GM18517 (cell line): ENCODE measurements around the gene SH3BP4.

ENCODE experiments used
- ATAC-seq: cut with Tn5 transposase; IDR thresholded peaks from one replicate; pipeline ENCODE4 v1.9.1; 2021; ENCODE audit warnings: mild to moderate bottlenecking, moderate library complexity; ENCODE audit not compliant: unreplicated experiment

Gene SH3BP4, protein sequence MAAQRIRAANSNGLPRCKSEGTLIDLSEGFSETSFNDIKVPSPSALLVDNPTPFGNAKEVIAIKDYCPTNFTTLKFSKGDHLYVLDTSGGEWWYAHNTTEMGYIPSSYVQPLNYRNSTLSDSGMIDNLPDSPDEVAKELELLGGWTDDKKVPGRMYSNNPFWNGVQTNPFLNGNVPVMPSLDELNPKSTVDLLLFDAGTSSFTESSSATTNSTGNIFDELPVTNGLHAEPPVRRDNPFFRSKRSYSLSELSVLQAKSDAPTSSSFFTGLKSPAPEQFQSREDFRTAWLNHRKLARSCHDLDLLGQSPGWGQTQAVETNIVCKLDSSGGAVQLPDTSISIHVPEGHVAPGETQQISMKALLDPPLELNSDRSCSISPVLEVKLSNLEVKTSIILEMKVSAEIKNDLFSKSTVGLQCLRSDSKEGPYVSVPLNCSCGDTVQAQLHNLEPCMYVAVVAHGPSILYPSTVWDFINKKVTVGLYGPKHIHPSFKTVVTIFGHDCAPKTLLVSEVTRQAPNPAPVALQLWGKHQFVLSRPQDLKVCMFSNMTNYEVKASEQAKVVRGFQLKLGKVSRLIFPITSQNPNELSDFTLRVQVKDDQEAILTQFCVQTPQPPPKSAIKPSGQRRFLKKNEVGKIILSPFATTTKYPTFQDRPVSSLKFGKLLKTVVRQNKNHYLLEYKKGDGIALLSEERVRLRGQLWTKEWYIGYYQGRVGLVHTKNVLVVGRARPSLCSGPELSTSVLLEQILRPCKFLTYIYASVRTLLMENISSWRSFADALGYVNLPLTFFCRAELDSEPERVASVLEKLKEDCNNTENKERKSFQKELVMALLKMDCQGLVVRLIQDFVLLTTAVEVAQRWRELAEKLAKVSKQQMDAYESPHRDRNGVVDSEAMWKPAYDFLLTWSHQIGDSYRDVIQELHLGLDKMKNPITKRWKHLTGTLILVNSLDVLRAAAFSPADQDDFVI

DNA sequence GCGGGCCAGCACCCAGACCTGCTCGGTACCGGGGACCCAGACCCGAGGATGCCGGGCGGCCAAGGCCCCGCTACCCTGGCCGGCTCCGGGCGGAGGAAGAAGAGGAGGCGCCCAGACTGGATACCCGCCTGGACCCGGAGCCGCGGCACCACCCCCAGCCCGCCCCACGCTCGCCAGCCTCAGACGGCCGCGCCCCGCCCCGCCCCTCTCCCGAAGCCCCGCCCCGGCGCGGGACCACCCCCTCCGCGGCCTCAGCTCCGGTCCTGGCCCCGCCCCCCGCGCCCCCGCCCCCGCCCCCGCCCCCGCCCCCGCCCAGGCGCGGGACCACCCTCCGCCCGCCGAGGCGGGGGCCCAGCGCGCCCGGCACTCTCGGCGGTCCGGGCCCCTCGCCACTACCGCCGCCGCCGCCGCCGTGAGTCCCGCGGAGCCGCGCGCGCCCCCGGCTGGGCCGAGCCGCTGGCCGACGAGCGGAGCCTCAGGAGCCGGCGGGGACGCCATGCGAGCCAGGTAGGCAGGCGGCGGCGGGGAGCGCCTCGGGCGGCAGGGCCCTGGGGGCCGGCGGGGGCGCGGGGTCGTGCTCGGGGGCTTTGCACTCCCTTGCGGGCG lies at the start of gene SH3BP4:
Gene SH3BP4 (plus strand): TSS at position 354 of the 606 bp plus-strand sequence. CDS start 82,986 bp downstream, outside the sequence.
- no peak for ATAC-seq

GRCh38 chr2:234904785-234905184 lies 47.0 kb upstream of the SH3BP4 start:
- ATAC-seq = no peak

GRCh38 chr2:234905547-234906265 lies 46.1 kb upstream of the SH3BP4 start:
- ATAC-seq = no peak

DNA sequence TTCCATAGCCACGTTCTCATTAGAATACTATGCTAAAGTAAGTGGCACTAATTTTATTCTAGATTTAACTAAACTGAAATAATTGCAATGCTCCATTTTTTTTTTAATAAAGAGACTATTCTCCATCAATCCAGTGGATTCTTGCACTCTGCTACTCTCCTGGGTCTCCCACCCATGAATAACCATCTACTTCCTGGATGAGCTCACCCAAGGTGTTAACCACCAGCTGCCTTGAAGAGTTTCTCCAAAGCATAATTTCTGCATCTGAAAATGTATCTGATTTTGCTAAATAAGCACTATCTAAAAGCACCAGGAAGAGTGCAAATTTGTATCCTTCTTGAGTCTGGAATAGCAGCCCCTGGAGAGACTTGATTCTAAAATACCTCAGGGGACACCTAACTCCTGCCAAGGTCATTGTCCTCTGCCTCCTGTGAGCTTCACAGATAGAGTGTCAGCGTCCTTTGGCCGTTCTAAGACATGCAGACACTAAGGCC lies 41.6 kb upstream of the SH3BP4 start:
- ATAC-seq = no peak

- no peak for ATAC-seq
These were observed 40.5 kb upstream of the SH3BP4 start for GRCh38 chr2:234911271-234911670.

DNA sequence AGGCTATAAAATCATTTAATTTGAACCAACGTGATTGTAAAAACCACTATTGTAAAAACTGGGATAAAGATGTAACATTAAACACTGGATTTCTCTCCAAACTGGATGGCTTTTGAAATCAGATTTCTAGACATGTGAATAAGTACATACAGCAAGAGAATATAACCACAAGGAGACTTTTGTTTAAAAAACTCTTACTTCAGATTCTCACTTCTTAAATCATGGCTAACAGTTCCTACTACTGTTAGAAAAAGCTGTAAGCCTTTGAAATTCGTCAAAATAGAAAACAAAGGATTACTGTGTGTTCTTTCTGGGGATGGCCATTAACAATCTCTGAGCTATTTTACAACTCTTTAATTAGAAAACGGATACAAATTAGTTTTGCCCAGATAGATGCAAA lies 39.4 kb upstream of the SH3BP4 start:
- ATAC-seq = no peak

GRCh38 chr2:234913208-234913626 lies 38.6 kb upstream of the SH3BP4 start:
- no peak for ATAC-seq

DNA sequence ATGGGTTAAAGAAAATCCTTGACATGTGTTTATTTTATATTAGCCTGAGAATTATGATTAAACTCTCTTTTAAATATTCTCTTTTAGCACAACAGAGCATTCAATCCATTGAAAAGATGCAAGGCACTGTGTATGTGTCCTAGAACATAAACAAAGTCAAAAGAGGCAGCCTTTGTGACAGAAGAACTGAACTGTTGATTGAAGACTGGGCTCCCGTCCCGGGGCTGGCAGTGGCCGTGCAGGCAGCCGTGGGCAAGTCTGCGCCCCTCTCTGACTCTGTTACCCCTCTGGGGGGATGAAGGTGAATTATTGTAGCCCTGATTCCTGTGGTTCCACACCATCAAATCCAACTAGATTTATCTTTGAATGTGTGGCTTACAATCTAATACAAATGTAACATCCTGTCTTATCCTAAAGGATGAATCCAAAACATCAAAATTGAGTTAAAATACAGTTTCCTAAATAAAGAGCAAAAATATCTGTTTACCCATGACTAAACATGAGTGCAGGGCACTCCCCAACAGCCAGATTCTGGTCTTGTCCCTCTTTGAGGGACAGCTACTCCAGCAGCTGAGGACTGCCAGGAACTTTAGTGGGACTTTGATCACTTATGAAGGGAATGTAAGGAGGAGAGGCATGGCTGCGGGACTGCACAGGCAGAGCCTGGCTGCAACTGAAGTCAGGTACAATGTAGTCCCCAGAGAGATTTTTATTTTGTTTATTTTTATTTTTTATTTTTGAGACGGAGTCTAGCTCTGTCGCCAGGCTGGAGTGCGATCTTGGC lies 37.3 kb upstream of the SH3BP4 start:
- no peak for ATAC-seq

DNA sequence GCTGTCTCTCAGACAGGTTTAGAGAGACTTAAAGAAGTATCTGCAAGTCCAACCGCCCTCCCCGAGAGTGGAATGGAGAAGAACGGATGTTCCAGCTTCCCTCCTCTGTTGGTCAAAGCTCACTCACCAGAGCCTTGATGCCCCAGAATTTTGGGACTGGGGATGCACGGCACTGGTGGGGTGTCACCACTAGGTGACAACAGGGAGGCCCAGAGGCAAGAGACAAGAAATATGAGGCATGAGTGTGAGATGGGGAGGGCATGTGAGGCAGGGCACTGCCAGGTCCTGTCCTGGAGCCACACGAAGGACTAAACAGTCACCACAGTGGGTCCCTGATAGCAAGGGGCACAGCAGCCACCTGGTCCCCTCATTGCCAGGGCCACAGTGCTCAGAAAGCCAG lies 35.1 kb upstream of the SH3BP4 start:
- ATAC-seq = no peak

- no peak for ATAC-seq
These were observed 34.4 kb upstream of the SH3BP4 start for GRCh38 chr2:234917211-234917975.

DNA sequence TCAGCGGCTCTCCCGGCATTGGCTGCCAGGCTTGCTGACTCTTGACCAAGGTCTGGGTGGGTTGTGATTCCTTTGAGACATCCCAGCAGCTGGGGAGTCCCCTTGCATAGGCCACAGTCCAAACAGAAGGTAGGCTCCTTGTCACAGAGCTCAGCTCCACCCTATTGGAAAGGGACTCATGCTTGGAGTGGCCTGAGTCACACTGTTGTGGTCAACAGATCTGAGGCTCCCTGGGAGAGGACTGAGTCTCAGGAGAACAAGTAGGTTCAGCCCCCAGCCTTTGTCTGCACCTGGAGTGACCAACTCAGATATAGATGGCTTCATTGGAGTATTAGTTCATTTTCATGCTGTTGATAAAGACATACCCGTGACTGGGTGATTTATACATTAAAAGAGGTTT lies 32.1 kb upstream of the SH3BP4 start:
- ATAC-seq = no peak

- no peak for ATAC-seq
These were observed 31.0 kb upstream of the SH3BP4 start for GRCh38 chr2:234920836-234921235.

GRCh38 chr2:234929002-234929401 lies 22.8 kb upstream of the SH3BP4 start:
- no peak for ATAC-seq

- ATAC-seq = no peak
These were observed 21.4 kb upstream of the SH3BP4 start for GRCh38 chr2:234930397-234930796.

DNA sequence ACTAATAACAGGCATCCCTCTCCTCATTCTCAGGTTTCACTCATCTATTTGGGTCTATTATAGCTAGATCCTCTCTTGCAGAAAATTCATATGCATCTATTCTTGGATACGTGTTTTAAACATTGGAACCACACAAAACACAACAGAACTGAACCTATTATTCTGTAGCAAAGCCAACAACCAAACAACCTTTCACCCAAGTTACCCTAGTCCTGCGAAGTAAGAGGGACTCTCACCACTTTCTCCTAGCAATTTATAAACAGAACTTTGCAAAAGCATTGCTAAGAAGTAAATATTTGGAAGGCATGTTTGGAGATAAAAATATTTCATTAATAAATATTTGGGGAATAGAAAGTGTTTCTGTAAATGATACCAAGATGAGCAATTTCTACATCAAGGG lies 20.4 kb upstream of the SH3BP4 start:
- no peak for ATAC-seq

GRCh38 chr2:234932591-234933168 lies 19.1 kb upstream of the SH3BP4 start:
- no peak for ATAC-seq

- ATAC-seq = no peak
These were observed 16.5 kb upstream of the SH3BP4 start for GRCh38 chr2:234935311-234935710.

GRCh38 chr2:234939576-234939975 lies 12.2 kb upstream of the SH3BP4 start:
- ATAC-seq = no peak

DNA sequence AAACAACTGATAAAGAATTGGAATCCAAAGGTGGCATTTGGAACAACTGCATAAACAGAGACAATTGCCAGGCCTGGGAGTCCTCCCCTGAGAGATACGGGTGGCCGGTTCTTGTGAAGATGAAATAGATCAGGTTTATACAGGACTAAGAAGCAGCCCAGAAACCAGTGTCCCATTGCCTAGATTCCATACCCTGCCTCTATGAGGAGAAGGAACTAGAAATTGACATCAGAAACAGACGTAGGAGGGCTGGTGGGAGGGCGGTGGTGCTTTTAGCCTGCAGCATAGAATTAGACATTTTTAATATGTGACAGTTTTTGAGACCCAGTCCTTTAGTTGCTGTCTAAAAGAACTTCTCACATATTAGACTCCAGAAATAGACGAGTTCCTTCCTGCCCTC lies 11.8 kb upstream of the SH3BP4 start:
- ATAC-seq = no peak
